ENCODE data around the gene STPG3.
A peak's percentile ranks its signal among the peaks of the same experiment; 100 is the strongest.

STPG3 gene

GRCh38 chr9:137251194-137251461 lies at the start of gene STPG3:
TSS of gene STPG3 (plus strand) at chr9:137251286. CDS start at chr9:137251287, 1 bp downstream.
- DNase-seq (ENCODE audit: low spot score) (no peak), FAIRE-seq (no peak)

GRCh38 chr9:137202966-137203365 lies 48.1 kb upstream of the STPG3 start:
- DNase-seq (ENCODE audit: low spot score) (no peak), FAIRE-seq (no peak)

GRCh38 chr9:137204731-137205125 lies 46.4 kb upstream of the STPG3 start:
- DNase-seq (ENCODE audit: low spot score) (no peak), FAIRE-seq (no peak)

- peak; percentile 64 for DNase-seq (ENCODE audit: low spot score)
- no peak for FAIRE-seq
Measured at GRCh38 chr9:137205126-137206069, 45.7 kb upstream of the STPG3 start, which contains the start of the genes NDOR1 and TMEM203. TSS of gene NDOR1 (plus strand) at chr9:137205700. CDS start at chr9:137205778, 78 bp downstream. TSS of gene TMEM203 (minus strand) at chr9:137205648. CDS start at chr9:137205414, 234 bp downstream.

GRCh38 chr9:137206602-137207001 lies 44.5 kb upstream of the STPG3 start:
- DNase-seq (ENCODE audit: low spot score) (no peak), FAIRE-seq (no peak)

GRCh38 chr9:137211532-137211931 lies 39.6 kb upstream of the STPG3 start:
- no peak for FAIRE-seq
- DNase-seq (ENCODE audit: low spot score) = no peak

GRCh38 chr9:137212520-137212919 lies 38.6 kb upstream of the STPG3 start:
- DNase-seq (ENCODE audit: low spot score) = no peak
- no peak for FAIRE-seq

- DNase-seq (ENCODE audit: low spot score) = no peak
- FAIRE-seq = no peak
Measured at GRCh38 chr9:137213160-137214060, 37.7 kb upstream of the STPG3 start.

- DNase-seq (ENCODE audit: low spot score) (no peak), FAIRE-seq (no peak)
Measured at GRCh38 chr9:137214620-137215019, 36.5 kb upstream of the STPG3 start.

GRCh38 chr9:137215196-137215986 lies 35.7 kb upstream of the STPG3 start:
- DNase-seq (ENCODE audit: low spot score) (no peak), FAIRE-seq (no peak)

- no peak for FAIRE-seq
Measured at GRCh38 chr9:137216188-137216965, 34.7 kb upstream of the STPG3 start.

GRCh38 chr9:137217276-137218211 lies 33.5 kb upstream of the STPG3 start:
- DNase-seq (ENCODE audit: low spot score) (no peak), FAIRE-seq (no peak)

More at GRCh38 chr9:137216188-137216965, 34.7 kb upstream of the STPG3 start:
- DNase-seq (ENCODE audit: low spot score) = no peak

- FAIRE-seq = no peak
Measured at GRCh38 chr9:137218212-137218753, 32.8 kb upstream of the STPG3 start.

GRCh38 chr9:137218754-137219271 lies 32.3 kb upstream of the STPG3 start:
- DNase-seq (ENCODE audit: low spot score) = peak; percentile 82
- FAIRE-seq = peak; percentile 62

More at GRCh38 chr9:137218212-137218753, 32.8 kb upstream of the STPG3 start:
- no peak for DNase-seq (ENCODE audit: low spot score)

GRCh38 chr9:137219757-137220316 lies 31.2 kb upstream of the STPG3 start:
- DNase-seq (ENCODE audit: low spot score) (no peak), FAIRE-seq (no peak)

- DNase-seq (ENCODE audit: low spot score) (no peak), FAIRE-seq (no peak)
Measured at GRCh38 chr9:137220317-137221094, 30.6 kb upstream of the STPG3 start.

- no peak for FAIRE-seq
- DNase-seq (ENCODE audit: low spot score) = no peak
Measured at GRCh38 chr9:137221095-137221505, 30.0 kb upstream of the STPG3 start.

Measured in RCC 7860 (cell line).